BJ (cell line): ENCODE results near the gene PTTG1. TPM values are rescaled to one million over a fixed set of nuclear protein-coding genes. Genes with fewer than 3 reads are reported as not detected.

Experiments used
- CTCF ChIA-PET: fragments of 350-600 bp; formaldehyde crosslinking; extraction: SDS; loops from one replicate; lab custom pipeline; 2021; ENCODE audit warnings: antibody characterized with exemption, inconsistent platforms; lab: Yijun Ruan, JAX
- POLR2A ChIA-PET: fragments of 300-600 bp; sonication (Branson Sonifier 250); formaldehyde crosslinking; extraction: SDS; loops from one replicate; lab custom pipeline; 2021; ENCODE audit warnings: antibody characterized with exemption; lab: Charles Lee
- DNase-seq: peaks from one replicate; pipeline ENCODE4 v3.0.0-alpha.2; 2011; ENCODE audit warnings: low read depth
- H3K27me3 ChIP-seq: 2 replicates; pipeline ENCODE4 v1.6.0; 2011; ENCODE audit warnings: low read length; ENCODE audit not compliant: control insufficient read depth, insufficient read depth
- H3K36me3 ChIP-seq: 2 replicates; pipeline ENCODE4 v1.5.1; 2011; ENCODE audit warnings: low read length; ENCODE audit not compliant: control insufficient read depth, insufficient read depth
- H3K4me3 ChIP-seq: 2 replicates; pipeline ENCODE4 v1.5.1; 2011; ENCODE audit warnings: low read depth, mild to moderate bottlenecking, control low read depth, low read length
- CTCF ChIP-seq: IDR thresholded peaks from 2 replicates; pipeline ENCODE4 v1.5.1; 2011; ENCODE audit warnings: low read depth, mild to moderate bottlenecking, control low read depth, inconsistent platforms, low read length, moderate library complexity; ENCODE audit not compliant: insufficient read depth
- polyA plus RNA-seq: library from polyadenylated mRNA; depleted of rRNA; stranded (reverse); fragments of >200 nt; gene quantifications from 2 replicates; pipeline ENCODE4 v1.2.3, GENCODE V29; 2011

PTTG1 gene
- polyA plus RNA-seq, 1 experiment = 59.3 TPM

GRCh38 chr5:160451281-160451680, 29.6 kb downstream of the PTTG1 start:
- CTCF ChIA-PET = interaction anchor here (3.8 kb wide), 1 partner anchor 12 kb away, joined by 34 read pairs; no protein-coding TSS in a partner anchor
- POLR2A ChIA-PET = no interaction called here
- no peak overlapping the region for H3K4me3 ChIP-seq
- H3K27me3 ChIP-seq = peaks cover 3% of the 10 kb centered on the region; the same call in 1 of the 2 replicates
- no peak for DNase-seq
- H3K36me3 ChIP-seq = no peaks in the 10 kb centered on the region
- TF ChIP-seq CTCF = no peak

GRCh38 chr5:160452036-160452435, 30.4 kb downstream of the PTTG1 start:
- H3K36me3 ChIP-seq = no peaks in the 10 kb centered on the region
- peaks cover 3% of the 10 kb centered on the region; the same call in 1 of the 2 replicates for H3K27me3 ChIP-seq
- H3K4me3 ChIP-seq = no peak overlapping the region
- TF ChIP-seq CTCF = no peak
- DNase-seq = no peak
- CTCF ChIA-PET = interaction anchor here (3.8 kb wide), 1 partner anchor 13 kb away, joined by 34 read pairs; no protein-coding TSS in a partner anchor
- POLR2A ChIA-PET = no interaction called here

- CTCF ChIA-PET = interaction anchor here (3.8 kb wide), 1 partner anchor 13 kb away, joined by 34 read pairs; no protein-coding TSS in a partner anchor
- Histone ChIP-seq H3K36me3 (no peaks in the 10 kb centered on the region), H3K4me3 (no peak overlapping the region), H3K27me3 (peaks cover 3% of the 10 kb centered on the region; the same call in 1 of the 2 replicates)
- POLR2A ChIA-PET = no interaction called here
- DNase-seq = no peak
- TF ChIP-seq CTCF = no peak
Observed at GRCh38 chr5:160452795-160453194, 31.1 kb downstream of the PTTG1 start.

- CTCF ChIA-PET = interaction anchor here (0.6 to 3.8 kb wide), 2 partner anchors 14 to 56 kb away, joined by 3 to 34 read pairs; no protein-coding TSS in a partner anchor
- peaks cover 3% of the 10 kb centered on the region; the same call in 1 of the 2 replicates for H3K27me3 ChIP-seq
- no peak for DNase-seq
- POLR2A ChIA-PET = no interaction called here
- no peak overlapping the region for H3K4me3 ChIP-seq
- no peaks in the 10 kb centered on the region for H3K36me3 ChIP-seq
- TF ChIP-seq CTCF = no peak
Observed at GRCh38 chr5:160453751-160454150, 32.1 kb downstream of the PTTG1 start.

- CTCF ChIA-PET = no interaction called here
- H3K27me3 ChIP-seq = peaks cover 3% of the 10 kb centered on the region; the same call in 1 of the 2 replicates
- H3K4me3 ChIP-seq = no peak overlapping the region
- DNase-seq = no peak
- POLR2A ChIA-PET = no interaction called here
- TF ChIP-seq CTCF = no peak
- H3K36me3 ChIP-seq = no peaks in the 10 kb centered on the region
Observed at GRCh38 chr5:160455600-160455999, 33.9 kb downstream of the PTTG1 start.
